Osteocyte (in vitro differentiated cells): ENCODE data around the gene CARNS1. TPM values are rescaled to one million over a fixed set of nuclear protein-coding genes. Genes with fewer than 3 reads are reported as not detected.
"Not testable (repeated sequence)": the region's sequence is repeated elsewhere in the genome, so short reads cannot be mapped to it uniquely, and the experiment has no call there.

ENCODE experiments used
- DNase-seq: peaks from one replicate; pipeline ENCODE4 v3.0.0; 2021; ENCODE audit warnings: mixed read lengths; ENCODE audit not compliant: unreplicated experiment; ENCODE audit errors: extremely low spot score
- H3K27ac Mint-ChIP-seq: one replicate; pipeline ENCODE4 v1.8.0; 2021; ENCODE audit warnings: mild to moderate bottlenecking, mixed read lengths; ENCODE audit not compliant: unreplicated experiment
- H3K27me3 Mint-ChIP-seq: one replicate; pipeline ENCODE4 v1.8.0; 2021; ENCODE audit warnings: mixed read lengths; ENCODE audit not compliant: unreplicated experiment
- H3K36me3 Mint-ChIP-seq: one replicate; pipeline ENCODE4 v1.8.0; 2021; ENCODE audit warnings: mixed read lengths; ENCODE audit not compliant: unreplicated experiment
- H3K4me1 Mint-ChIP-seq: one replicate; pipeline ENCODE4 v1.8.0; 2021; ENCODE audit warnings: mixed read lengths; ENCODE audit not compliant: unreplicated experiment
- H3K4me3 Mint-ChIP-seq: one replicate; pipeline ENCODE4 v1.8.0; 2021; ENCODE audit warnings: mild to moderate bottlenecking, moderate library complexity, mixed read lengths; ENCODE audit not compliant: unreplicated experiment
- H3K9me3 Mint-ChIP-seq: one replicate; pipeline ENCODE4 v1.8.0; 2021; ENCODE audit warnings: mixed read lengths; ENCODE audit not compliant: unreplicated experiment
- CTCF ChIP-seq: fragments of 200-600 bp; sonication (generic); IDR thresholded peaks from 2 replicates; pipeline ENCODE4 v1.5.0; 2021; ENCODE audit warnings: antibody characterized with exemption, mild to moderate bottlenecking, moderate library complexity
- total RNA-seq: library from RNA; stranded (reverse); gene quantifications from 2 replicates; pipeline ENCODE4 v1.2.1, GENCODE V29; 2021

Gene CARNS1
- total RNA-seq, 1 donor from 2014 or later = 0.27 TPM

DNA sequence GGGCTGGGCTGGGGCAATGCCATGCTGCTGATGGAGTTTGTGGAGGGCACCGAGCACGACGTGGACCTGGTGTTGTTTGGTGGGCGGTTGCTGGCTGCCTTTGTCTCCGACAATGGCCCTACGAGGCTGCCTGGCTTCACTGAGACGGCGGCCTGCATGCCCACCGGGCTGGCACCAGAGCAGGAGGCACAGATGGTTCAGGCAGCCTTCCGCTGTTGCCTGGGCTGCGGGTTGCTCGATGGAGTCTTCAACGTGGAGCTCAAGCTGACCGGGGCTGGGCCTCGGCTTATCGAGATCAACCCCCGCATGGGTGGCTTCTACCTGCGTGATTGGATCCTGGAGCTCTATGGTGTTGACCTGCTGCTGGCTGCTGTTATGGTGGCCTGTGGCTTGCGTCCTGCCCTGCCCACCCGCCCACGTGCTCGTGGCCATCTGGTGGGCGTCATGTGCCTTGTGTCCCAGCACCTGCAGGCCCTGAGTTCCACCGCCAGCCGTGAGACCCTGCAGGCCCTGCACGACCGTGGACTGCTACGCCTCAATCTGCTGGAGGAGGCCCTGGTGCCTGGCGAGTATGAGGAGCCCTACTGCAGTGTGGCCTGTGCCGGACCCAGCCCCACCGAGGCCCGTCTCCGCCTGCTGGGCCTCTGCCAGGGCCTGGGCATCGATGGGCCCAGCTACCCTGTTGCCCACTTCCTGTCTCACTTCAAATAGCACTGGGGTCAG lies 8.6 kb downstream of the CARNS1 start:
- TF ChIP-seq CTCF = no peak
- Mint-ChIP-seq H3K27ac (no peak overlapping the region), H3K4me1 (peaks cover 13% of the 10 kb centered on the region), H3K27me3 (no peaks in the 10 kb centered on the region), H3K9me3 (no peaks in the 10 kb centered on the region), H3K4me3 (no peak overlapping the region), H3K36me3 (no peaks in the 10 kb centered on the region)
- no peak for DNase-seq

DNA sequence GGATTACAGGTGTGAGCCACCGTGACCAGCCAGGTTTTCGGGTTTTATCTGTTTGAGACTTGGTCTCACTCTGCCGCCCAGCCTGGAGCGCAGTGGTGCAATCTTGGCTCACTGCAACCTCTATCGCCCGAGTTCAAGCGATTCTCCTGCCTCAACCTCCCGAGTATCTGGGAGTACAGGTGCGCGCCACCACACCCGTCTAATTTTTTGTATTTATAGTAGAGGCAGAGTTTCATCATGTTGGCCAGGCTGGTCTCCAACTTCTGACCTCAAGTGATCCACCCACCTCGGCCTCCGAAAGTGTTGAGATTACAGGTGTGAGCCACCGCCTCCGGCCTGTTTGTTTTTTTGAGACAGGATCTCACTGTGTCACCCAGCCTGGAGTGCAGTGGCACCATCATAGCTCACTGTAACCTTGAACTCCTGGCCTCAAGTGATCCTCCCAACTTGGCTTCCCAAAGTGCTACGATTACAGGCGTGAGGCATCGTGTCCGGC lies 11.9 kb downstream of the CARNS1 start:
- peak overlapping the region; percentile 90 for H3K4me3 Mint-ChIP-seq
- H3K36me3 Mint-ChIP-seq, H3K9me3 Mint-ChIP-seq, DNase-seq, H3K27me3 Mint-ChIP-seq, H3K4me1 Mint-ChIP-seq: not testable (repeated sequence)
- peak overlapping the region; percentile 88 for H3K27ac Mint-ChIP-seq

- TF ChIP-seq CTCF = no peak
- peaks cover 5% of the 10 kb centered on the region for H3K4me1 Mint-ChIP-seq
- peak within 1 kb of the TSS; percentile 88 for H3K27ac Mint-ChIP-seq
- no peaks in the 10 kb centered on the region for H3K27me3 Mint-ChIP-seq
- peak; percentile 99 for DNase-seq
- peak within 1 kb of the TSS; percentile 90 for H3K4me3 Mint-ChIP-seq
- peaks cover 7% of the 10 kb centered on the region for H3K36me3 Mint-ChIP-seq
- no peaks in the 10 kb centered on the region for H3K9me3 Mint-ChIP-seq
Observed at GRCh38 chr11:67428052-67429001, 12.8 kb downstream of the CARNS1 start, which contains the start of gene RPS6KB2. RPS6KB2 (plus strand) TSS chr11:67428494; CDS start chr11:67428546, 52 bp downstream.

- Mint-ChIP-seq H3K27me3 (no peaks in the 10 kb centered on the region), H3K9me3 (no peaks in the 10 kb centered on the region), H3K4me1 (peaks cover 5% of the 10 kb centered on the region), H3K4me3 (peak overlapping the region; percentile 90), H3K27ac (peak overlapping the region; percentile 88), H3K36me3 (peaks cover 7% of the 10 kb centered on the region)
- DNase-seq = no peak
- TF ChIP-seq CTCF = no peak
Observed at GRCh38 chr11:67429038-67429668, 13.7 kb downstream of the CARNS1 start.

DNA sequence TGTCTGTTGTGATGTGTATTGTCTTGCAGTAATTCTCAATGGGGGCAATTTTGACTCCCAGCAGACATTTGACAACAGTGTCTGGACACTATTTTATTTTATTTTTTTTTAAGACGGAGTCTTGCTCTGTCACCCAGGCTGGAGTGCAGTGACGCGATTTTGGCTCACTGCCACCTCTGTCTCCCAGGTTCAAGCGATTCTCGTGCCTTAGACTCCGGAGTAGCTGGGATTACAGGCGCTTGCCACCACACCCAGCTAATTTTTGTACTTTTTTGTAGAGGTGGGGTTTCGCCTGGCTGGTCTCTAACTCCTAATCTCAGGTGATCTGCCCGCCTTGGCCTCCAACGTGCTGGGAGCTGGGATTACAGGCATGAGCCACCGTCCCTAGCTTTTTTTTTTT lies 14.2 kb downstream of the CARNS1 start:
- no peak for DNase-seq
- H3K27me3 Mint-ChIP-seq = no peaks in the 10 kb centered on the region
- H3K9me3 Mint-ChIP-seq = no peaks in the 10 kb centered on the region
- no peak overlapping the region for H3K27ac Mint-ChIP-seq
- peaks cover 5% of the 10 kb centered on the region for H3K4me1 Mint-ChIP-seq
- no peak for TF ChIP-seq CTCF
- H3K4me3 Mint-ChIP-seq = peak overlapping the region; percentile 90
- H3K36me3 Mint-ChIP-seq = peaks cover 7% of the 10 kb centered on the region
